ACC112 (cell line): ENCODE measurements around the gene GALNT13.

Experiments used
- H2AFZ ChIP-seq: fragments of 200-600 bp; sonication (generic); one replicate; pipeline ENCODE4 v1.6.0; 2017; ENCODE audit warnings: antibody characterized with exemption, low read length; ENCODE audit not compliant: unreplicated experiment
- H3K27ac ChIP-seq: fragments of 200-600 bp; sonication (generic); 2 replicates; pipeline ENCODE4 v1.5.1; 2014; ENCODE audit warnings: low read depth, mild to moderate bottlenecking, antibody characterized with exemption, low read length, moderate library complexity
- H3K27me3 ChIP-seq: fragments of 200-600 bp; sonication (generic); 2 replicates; pipeline ENCODE4 v1.6.1; 2014; ENCODE audit warnings: mild to moderate bottlenecking, antibody characterized with exemption, low read length, moderate library complexity, mixed read lengths; ENCODE audit not compliant: insufficient read depth
- H3K36me3 ChIP-seq: fragments of 200-600 bp; sonication (generic); 2 replicates; pipeline ENCODE4 v1.6.1; 2016; ENCODE audit warnings: mild to moderate bottlenecking, antibody characterized with exemption, low read length, moderate library complexity, mixed read lengths; ENCODE audit not compliant: insufficient read depth
- H3K4me1 ChIP-seq: fragments of 200-600 bp; sonication (generic); one replicate; pipeline ENCODE4 v1.6.1; 2016; ENCODE audit warnings: low read length, mixed read lengths; ENCODE audit not compliant: insufficient read depth, unreplicated experiment, control insufficient read depth
- H3K4me3 ChIP-seq: fragments of 200-600 bp; sonication (generic); 2 replicates; pipeline ENCODE4 v1.5.1; 2014; ENCODE audit warnings: mild to moderate bottlenecking, low read depth, low read length
- H3K79me2 ChIP-seq: fragments of 200-600 bp; sonication (generic); one replicate; pipeline ENCODE4 v1.6.0; 2016; ENCODE audit warnings: low read length; ENCODE audit not compliant: control insufficient read depth, unreplicated experiment, insufficient read depth

GALNT13 gene

GRCh38 chr2:154125891-154126290 lies 254.2 kb downstream of the GALNT13 start:
- Histone ChIP-seq H3K79me2 (no peaks in the 10 kb centered on the region), H3K4me1 (no peaks in the 10 kb centered on the region), H3K4me3 (no peak overlapping the region), H3K36me3 (no peaks in the 10 kb centered on the region), H3K27ac (no peak overlapping the region), H3K27me3 (no peaks in the 10 kb centered on the region), H2AFZ (no peak overlapping the region)

- H3K4me3 ChIP-seq, result no peak overlapping the region
- H3K36me3 ChIP-seq, result no peaks in the 10 kb centered on the region
- H3K27ac ChIP-seq, result no peak overlapping the region
- peaks cover 6% of the 10 kb centered on the region for H3K4me1 ChIP-seq
- H3K27me3 ChIP-seq, result no peaks in the 10 kb centered on the region
- H3K79me2 ChIP-seq, result no peaks in the 10 kb centered on the region
- no peak overlapping the region for H2AFZ ChIP-seq
These were observed 259.1 kb downstream of the GALNT13 start for GRCh38 chr2:154130821-154131220.

- Histone ChIP-seq H3K4me3 (no peak overlapping the region), H3K4me1 (peaks cover 6% of the 10 kb centered on the region), H3K27me3 (no peaks in the 10 kb centered on the region), H3K27ac (no peak overlapping the region), H2AFZ (no peak overlapping the region), H3K79me2 (no peaks in the 10 kb centered on the region), H3K36me3 (no peaks in the 10 kb centered on the region)
These were observed 261.1 kb downstream of the GALNT13 start for GRCh38 chr2:154132827-154133226.

GRCh38 chr2:154133823-154134222 lies 262.1 kb downstream of the GALNT13 start:
- H3K79me2 ChIP-seq, result no peaks in the 10 kb centered on the region
- no peaks in the 10 kb centered on the region for H3K36me3 ChIP-seq
- H3K27ac ChIP-seq, result peak overlapping the region; percentile 15; the same call in 1 of the 2 replicates
- H3K4me1 ChIP-seq, result peaks cover 6% of the 10 kb centered on the region
- H3K27me3 ChIP-seq, result no peaks in the 10 kb centered on the region
- H3K4me3 ChIP-seq, result no peak overlapping the region
- no peak overlapping the region for H2AFZ ChIP-seq

- no peaks in the 10 kb centered on the region for H3K79me2 ChIP-seq
- H3K36me3 ChIP-seq, result no peaks in the 10 kb centered on the region
- peaks cover 11% of the 10 kb centered on the region for H3K4me1 ChIP-seq
- H3K4me3 ChIP-seq, result no peak overlapping the region
- H2AFZ ChIP-seq, result no peak overlapping the region
- no peaks in the 10 kb centered on the region for H3K27me3 ChIP-seq
- H3K27ac ChIP-seq, result no peak overlapping the region
These were observed 268.7 kb downstream of the GALNT13 start for GRCh38 chr2:154140249-154141025.

GRCh38 chr2:154142480-154142879 lies 270.8 kb downstream of the GALNT13 start:
- no peaks in the 10 kb centered on the region for H3K79me2 ChIP-seq
- no peaks in the 10 kb centered on the region for H3K27me3 ChIP-seq
- no peak overlapping the region for H3K4me3 ChIP-seq
- H3K36me3 ChIP-seq, result no peaks in the 10 kb centered on the region
- H3K27ac ChIP-seq, result no peak overlapping the region
- peaks cover 12% of the 10 kb centered on the region for H3K4me1 ChIP-seq
- no peak overlapping the region for H2AFZ ChIP-seq

GRCh38 chr2:154143105-154143504 lies 271.4 kb downstream of the GALNT13 start:
- Histone ChIP-seq H3K27ac (peak overlapping the region; percentile 91), H2AFZ (peak overlapping the region; percentile 50), H3K79me2 (no peaks in the 10 kb centered on the region), H3K4me1 (peaks cover 12% of the 10 kb centered on the region), H3K36me3 (no peaks in the 10 kb centered on the region), H3K4me3 (no peak overlapping the region), H3K27me3 (no peaks in the 10 kb centered on the region)

- Histone ChIP-seq H3K27me3 (no peaks in the 10 kb centered on the region), H3K36me3 (no peaks in the 10 kb centered on the region), H3K79me2 (no peaks in the 10 kb centered on the region), H2AFZ (peak overlapping the region; percentile 28), H3K27ac (no peak overlapping the region), H3K4me3 (no peak overlapping the region), H3K4me1 (no peaks in the 10 kb centered on the region)
These were observed 286.4 kb downstream of the GALNT13 start for GRCh38 chr2:154158101-154158500.

- no peaks in the 10 kb centered on the region for H3K36me3 ChIP-seq
- H3K79me2 ChIP-seq, result no peaks in the 10 kb centered on the region
- no peaks in the 10 kb centered on the region for H3K4me1 ChIP-seq
- H3K4me3 ChIP-seq, result no peak overlapping the region
- no peak overlapping the region for H3K27ac ChIP-seq
- no peak overlapping the region for H2AFZ ChIP-seq
- H3K27me3 ChIP-seq, result no peaks in the 10 kb centered on the region
These were observed 289.6 kb downstream of the GALNT13 start for GRCh38 chr2:154161286-154161685.

GRCh38 chr2:154170400-154170799 lies 298.7 kb downstream of the GALNT13 start:
- Histone ChIP-seq H3K4me3 (no peak overlapping the region), H3K27ac (no peak overlapping the region), H3K79me2 (no peaks in the 10 kb centered on the region), H3K36me3 (no peaks in the 10 kb centered on the region), H3K4me1 (no peaks in the 10 kb centered on the region), H3K27me3 (no peaks in the 10 kb centered on the region), H2AFZ (no peak overlapping the region)

GRCh38 chr2:154173164-154173563 lies 301.4 kb downstream of the GALNT13 start:
- H3K4me3 ChIP-seq, result no peak overlapping the region
- H3K36me3 ChIP-seq, result no peaks in the 10 kb centered on the region
- H3K79me2 ChIP-seq, result no peaks in the 10 kb centered on the region
- H3K4me1 ChIP-seq, result no peaks in the 10 kb centered on the region
- H2AFZ ChIP-seq, result no peak overlapping the region
- H3K27me3 ChIP-seq, result no peaks in the 10 kb centered on the region
- H3K27ac ChIP-seq, result no peak overlapping the region
